ENCODE data around the gene ERC2.

ERC2 gene

GRCh38 chr3:55564726-55565125 is 903.5 kb downstream of the ERC2 start:
- no peak for DNase-seq

GRCh38 chr3:55562700-55563099 is 905.6 kb downstream of the ERC2 start:
- DNase-seq = no peak

GRCh38 chr3:55559500-55560423 is 908.5 kb downstream of the ERC2 start:
- DNase-seq = no peak

GRCh38 chr3:55558316-55558715 is 910.0 kb downstream of the ERC2 start:
- DNase-seq = no peak

- no peak for DNase-seq
These were observed 910.7 kb downstream of the ERC2 start for GRCh38 chr3:55557549-55557948.

- DNase-seq = no peak
These were observed 911.4 kb downstream of the ERC2 start for GRCh38 chr3:55556619-55557537.

GRCh38 chr3:55555873-55556618 is 912.2 kb downstream of the ERC2 start:
- DNase-seq = no peak

- no peak for DNase-seq
These were observed 913.4 kb downstream of the ERC2 start for GRCh38 chr3:55554634-55555425.

- DNase-seq = no peak
These were observed 916.6 kb downstream of the ERC2 start for GRCh38 chr3:55551644-55552043.

- no peak for DNase-seq
These were observed 919.1 kb downstream of the ERC2 start for GRCh38 chr3:55549177-55549576.

- DNase-seq = no peak
These were observed 921.2 kb downstream of the ERC2 start for GRCh38 chr3:55546866-55547669.

- DNase-seq = no peak
These were observed 922.3 kb downstream of the ERC2 start for GRCh38 chr3:55545995-55546394.

- no peak for DNase-seq
These were observed 924.0 kb downstream of the ERC2 start for GRCh38 chr3:55544219-55544618.

GRCh38 chr3:55543181-55543614 is 925.1 kb downstream of the ERC2 start:
- no peak for DNase-seq

GRCh38 chr3:55541456-55541855 is 926.8 kb downstream of the ERC2 start:
- no peak for DNase-seq

- no peak for DNase-seq
These were observed 927.3 kb downstream of the ERC2 start for GRCh38 chr3:55541016-55541415.

GRCh38 chr3:55540579-55540978 is 927.7 kb downstream of the ERC2 start:
- DNase-seq = no peak

- DNase-seq = no peak
These were observed 930.1 kb downstream of the ERC2 start for GRCh38 chr3:55538158-55538557.

GRCh38 chr3:55537563-55537962 is 930.7 kb downstream of the ERC2 start:
- DNase-seq = no peak

- no peak for DNase-seq
These were observed 931.1 kb downstream of the ERC2 start for GRCh38 chr3:55537129-55537528.

- no peak for DNase-seq
These were observed 933.4 kb downstream of the ERC2 start for GRCh38 chr3:55534876-55535275.
